OCI-LY1 (cell line): ENCODE measurements around the gene VAV2.

ENCODE experiments used
- CTCF ChIP-seq: fragments of 200-600 bp; sonication (generic), shearing (Covaris generic); IDR thresholded peaks from 2 replicates; pipeline ENCODE4 v1.5.1; 2017; ENCODE audit warnings: mild to moderate bottlenecking, antibody characterized with exemption, low read length, moderate library complexity, mixed read lengths
- EZH2 ChIP-seq: fragments of 200-600 bp; sonication (generic), shearing (Covaris generic); IDR thresholded peaks from 2 replicates; pipeline ENCODE4 v1.8.0; 2017; ENCODE audit warnings: borderline replicate concordance, mixed run types, mild to moderate bottlenecking, antibody characterized with exemption, low read length, moderate library complexity, mixed read lengths

- TF ChIP-seq EZH2 (no peak), CTCF (no peak)
Measured at GRCh38 chr9:133856798-133857197, 135.3 kb downstream of the VAV2 start.
